ENCODE measurements around the gene TCERG1L. TPM values are rescaled to one million over a fixed set of nuclear protein-coding genes. Genes with fewer than 3 reads are reported as not detected.

The TCERG1L gene
- polyA plus RNA-seq, 1 donor from 2014 or later = 0.53 TPM

- Histone ChIP-seq H3K79me2 (replicated peaks; ENCODE audit: insufficient read depth, low read length) (no peaks in the 10 kb centered on the region), H2AFZ (ENCODE audit: low read depth, low read length) (no peak overlapping the region), H3K9me2 (ENCODE audit: insufficient read depth, low read length) (no peaks in the 10 kb centered on the region), H3K4me3 (ENCODE audit: low read length) (no peak overlapping the region), H3K9ac (ENCODE audit: low read length) (no peak overlapping the region), H3K9me3 (ENCODE audit: low read length) (no peaks in the 10 kb centered on the region), H3K4me2 (ENCODE audit: low read length) (no peak overlapping the region), H3K27me3 (ENCODE audit: insufficient read depth, low read depth, low read length) (no peaks in the 10 kb centered on the region), H3K27ac (ENCODE audit: low read length) (no peak overlapping the region), H3K36me3 (ENCODE audit: insufficient read depth, low read length) (no peaks in the 10 kb centered on the region), H4K20me1 (ENCODE audit: insufficient read depth) (no peaks in the 10 kb centered on the region), H3F3A (ENCODE audit: insufficient read depth, low read length, poor library complexity, severe bottlenecking) (no peaks in the 10 kb centered on the region)
- TF ChIP-seq CTCF (IDR thresholded peaks at IDR 0.05; ENCODE audit: poor library complexity, severe bottlenecking) = no peak
- TF ChIP-seq REST (IDR thresholded peaks at IDR 0.05; ENCODE audit: borderline replicate concordance) = no peak
- TF ChIP-seq EZH2 (IDR thresholded peaks at IDR 0.05; ENCODE audit: borderline replicate concordance, insufficient read depth, low read length, poor library complexity, severe bottlenecking) = no peak
- no peak for TF ChIP-seq TAF1 (IDR thresholded peaks at IDR 0.05; ENCODE audit: low read depth)
- TF ChIP-seq SMC3 (conservative IDR thresholded peaks at IDR 0.05; ENCODE audit: poor library complexity) = no peak
- no peak for TF ChIP-seq EP300 (conservative IDR thresholded peaks at IDR 0.05; ENCODE audit: poor library complexity, severe bottlenecking)
- no peak for TF ChIP-seq RAD21 (conservative IDR thresholded peaks at IDR 0.05)
- no peak for TF ChIP-seq POLR2AphosphoS5 (IDR thresholded peaks at IDR 0.05)
- TF ChIP-seq MXI1 (conservative IDR thresholded peaks at IDR 0.05; ENCODE audit: poor library complexity, severe bottlenecking) = no peak
Observed at GRCh38 chr10:131187274-131187673, 124.2 kb downstream of the TCERG1L start.

GRCh38 chr10:131186547-131187253 is 124.8 kb downstream of the TCERG1L start:
- H3K79me2 ChIP-seq (replicated peaks; ENCODE audit: insufficient read depth, low read length) = no peaks in the 10 kb centered on the region
- H3K4me3 ChIP-seq (ENCODE audit: low read length) = no peak overlapping the region
- no peak overlapping the region for H3K9ac ChIP-seq (ENCODE audit: low read length)
- no peak overlapping the region for H2AFZ ChIP-seq (ENCODE audit: low read depth, low read length)
- no peak for TF ChIP-seq MXI1 (conservative IDR thresholded peaks at IDR 0.05; ENCODE audit: poor library complexity, severe bottlenecking)
- TF ChIP-seq REST (IDR thresholded peaks at IDR 0.05; ENCODE audit: borderline replicate concordance) = no peak
- no peak for TF ChIP-seq EP300 (conservative IDR thresholded peaks at IDR 0.05; ENCODE audit: poor library complexity, severe bottlenecking)
- TF ChIP-seq SMC3 (conservative IDR thresholded peaks at IDR 0.05; ENCODE audit: poor library complexity) = no peak
- no peak for TF ChIP-seq TAF1 (IDR thresholded peaks at IDR 0.05; ENCODE audit: low read depth)
- TF ChIP-seq RAD21 (conservative IDR thresholded peaks at IDR 0.05) = no peak
- H3K4me2 ChIP-seq (ENCODE audit: low read length) = no peak overlapping the region
- no peaks in the 10 kb centered on the region for H3K9me3 ChIP-seq (ENCODE audit: low read length)
- no peaks in the 10 kb centered on the region for H4K20me1 ChIP-seq (ENCODE audit: insufficient read depth)
- H3K9me2 ChIP-seq (ENCODE audit: insufficient read depth, low read length) = no peaks in the 10 kb centered on the region
- H3K27ac ChIP-seq (ENCODE audit: low read length) = no peak overlapping the region
- H3K27me3 ChIP-seq (ENCODE audit: insufficient read depth, low read depth, low read length) = no peaks in the 10 kb centered on the region
- H3K36me3 ChIP-seq (ENCODE audit: insufficient read depth, low read length) = no peaks in the 10 kb centered on the region
- H3F3A ChIP-seq (ENCODE audit: insufficient read depth, low read length, poor library complexity, severe bottlenecking) = no peaks in the 10 kb centered on the region
